Small intestine (tissue), 7 donors: Measurements from ENCODE around the gene SLC19A3. TPM values are rescaled to one million over a fixed set of nuclear protein-coding genes. Genes with fewer than 3 reads are reported as not detected.
"Not testable (repeated sequence)": the region's sequence is repeated elsewhere in the genome, so short reads cannot be mapped to it uniquely, and the experiment has no call there.

Experiments
- DNase-seq, 2 donors: peaks; one replicate each; pipeline versions ENCODE4 v3.0.0 to v3.0.0-alpha.2; 2013
- FAIRE-seq: peaks from 2 replicates; lab custom pipeline; 2012; peaks lifted over from hg19 to GRCh38; lab: Jason Lieb, UNC
- H3K27ac ChIP-seq, 3 donors: one replicate each; pipeline ENCODE4 v1.5.1; 2013; ENCODE audit warnings: low read length in 2 of 3, mild to moderate bottlenecking in 2 of 3, control low read depth in 1 of 3, inconsistent platforms in 1 of 3, low read depth in 1 of 3, moderate library complexity in 1 of 3
- H3K27me3 ChIP-seq, 3 donors: one replicate each; pipeline ENCODE4 v1.6.1; 2013; ENCODE audit warnings: low read length in 3 of 3, inconsistent platforms in 1 of 3; ENCODE audit not compliant: control insufficient read depth in 3 of 3, insufficient read depth in 3 of 3
- H3K36me3 ChIP-seq, 3 donors: one replicate each; pipeline ENCODE4 v1.6.1; 2013; ENCODE audit warnings: low read length in 3 of 3, inconsistent platforms in 1 of 3, low read depth in 1 of 3, mild to moderate bottlenecking in 1 of 3, moderate library complexity in 1 of 3; ENCODE audit not compliant: control insufficient read depth in 3 of 3, insufficient read depth in 2 of 3
- H3K4me1 ChIP-seq, 3 donors: one replicate each; pipeline ENCODE4 v1.6.1; 2013; ENCODE audit warnings: low read length in 2 of 3, inconsistent platforms in 1 of 3, low read depth in 1 of 3, mild to moderate bottlenecking in 1 of 3, moderate library complexity in 1 of 3; ENCODE audit not compliant: control insufficient read depth in 3 of 3, insufficient read depth in 2 of 3
- H3K4me3 ChIP-seq, 3 donors: one replicate each; pipeline ENCODE4 v1.5.1; 2013; ENCODE audit warnings: low read length in 3 of 3, control low read depth in 1 of 3, inconsistent platforms in 1 of 3, low read depth in 1 of 3, mild to moderate bottlenecking in 1 of 3, moderate library complexity in 1 of 3
- H3K9me3 ChIP-seq, 2 donors: one replicate each; pipeline ENCODE4 v1.6.1; 2013; ENCODE audit warnings: low read depth in 1 of 2, low read length in 1 of 2; ENCODE audit not compliant: control insufficient read depth in 2 of 2, insufficient read depth in 1 of 2
- WGBS, 3 donors: extraction: QIAGEN DNeasy Blood & Tissue Kit; methylation state at CpG; one replicate each; pipeline ENCODE4 v1.1.7; 2013; 5-methylcytosine and 5-hydroxymethylcytosine counted together
- polyA plus RNA-seq, 4 donors: library from polyadenylated mRNA; stranded (reverse) in 3 of 4; unstranded in 1 of 4; fragments of 200-250 nt in 3 of 4; fragments of 120-200 nt in 1 of 4; gene quantifications; one replicate each; pipeline versions ENCODE4 v1.2.1 to v1.2.3, GENCODE V29; 2013
- donor health status: healthy with polysubstance abuse.
- donor health status: control.
- donor health status: control.
- donor health status: Bipolar disorder and iron deficiency.
- donor health status: healthy.

SLC19A3 gene
- polyA plus RNA-seq, 4 donors, result 4.0 to 81.5 (median 7.7) TPM

DNA sequence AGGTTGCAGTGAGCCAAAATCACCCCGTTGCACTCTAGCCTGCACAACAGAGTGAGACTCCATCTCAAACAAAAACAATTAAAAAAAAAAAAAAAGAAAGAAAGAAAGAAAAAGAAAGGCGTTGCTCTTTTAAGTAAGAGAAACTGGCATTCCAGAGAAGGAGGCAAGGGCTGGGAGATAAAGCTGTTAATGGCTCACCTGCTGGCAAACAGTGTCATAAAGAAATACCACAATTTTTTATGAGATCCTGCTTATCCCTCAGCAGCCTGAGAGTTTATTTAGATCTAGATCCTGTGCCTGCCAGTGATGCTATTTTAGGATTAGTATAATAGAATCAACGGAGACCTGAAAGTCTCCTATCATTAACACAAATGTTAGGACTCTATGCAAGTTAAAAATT is 16.3 kb downstream of the SLC19A3 start:
- 6 to 59% (median 36%) methylated on average over 3 of the region's 3 CpGs for WGBS, 3 donors
- Histone ChIP-seq H3K4me3 (no peak overlapping the region), H3K27ac (peak overlapping the region in 1 of 3 donors; percentile 40), H3K27me3 (no peaks in the 10 kb centered on the region), H3K36me3 (peaks cover 0 to 69% (median 7%) of the 10 kb centered on the region in 3 donors), H3K9me3 (no peaks in the 10 kb centered on the region), H3K4me1 (peaks cover 4 to 35% (median 11%) of the 10 kb centered on the region in 3 donors)
- peak; percentile 44 to 70 for DNase-seq
- no peak for FAIRE-seq

DNA sequence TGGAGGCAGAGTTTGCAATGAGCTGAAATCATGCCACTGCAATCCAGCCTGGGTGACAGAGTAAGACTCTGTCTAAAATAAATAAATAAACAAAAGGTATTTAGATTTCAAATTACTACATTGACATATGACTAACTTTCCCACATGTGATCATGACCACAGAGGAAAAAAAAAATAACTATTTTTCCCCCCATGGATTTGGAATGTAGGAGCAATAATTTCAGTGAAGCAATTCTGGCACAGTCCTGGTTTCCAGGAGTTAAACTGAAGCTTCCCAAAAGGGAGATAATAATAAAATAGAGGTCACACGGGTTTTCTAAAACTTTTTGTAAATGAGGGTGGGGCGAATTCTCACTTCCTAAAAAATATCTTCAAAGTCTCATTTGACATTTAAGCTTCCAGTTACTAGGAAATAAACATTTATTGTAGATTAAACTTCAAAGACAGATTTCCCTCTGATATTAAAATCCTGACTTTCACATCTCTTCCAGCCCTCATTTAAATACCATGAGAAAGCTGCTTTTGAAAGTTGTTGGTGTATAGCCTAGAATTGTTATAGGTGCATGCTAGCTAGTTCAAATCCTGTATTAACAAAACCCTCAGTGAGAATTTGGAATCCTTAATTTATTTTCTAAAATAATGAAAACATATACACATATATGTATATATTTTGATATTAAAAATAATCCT is 20.7 kb downstream of the SLC19A3 start:
- DNase-seq (no peak), FAIRE-seq (no peak)
- Histone ChIP-seq H3K27ac (no peak overlapping the region), H3K27me3 (no peaks in the 10 kb centered on the region), H3K4me3 (no peak overlapping the region), H3K9me3 (no peaks in the 10 kb centered on the region), H3K4me1 (peaks cover 0 to 12% (median 4%) of the 10 kb centered on the region in 3 donors), H3K36me3 (peaks cover 0 to 55% (median 11%) of the 10 kb centered on the region in 3 donors)
- WGBS, 3 donors, result 43 to 64% (median 56%) methylated on average over 2 of the region's 2 CpGs

DNA sequence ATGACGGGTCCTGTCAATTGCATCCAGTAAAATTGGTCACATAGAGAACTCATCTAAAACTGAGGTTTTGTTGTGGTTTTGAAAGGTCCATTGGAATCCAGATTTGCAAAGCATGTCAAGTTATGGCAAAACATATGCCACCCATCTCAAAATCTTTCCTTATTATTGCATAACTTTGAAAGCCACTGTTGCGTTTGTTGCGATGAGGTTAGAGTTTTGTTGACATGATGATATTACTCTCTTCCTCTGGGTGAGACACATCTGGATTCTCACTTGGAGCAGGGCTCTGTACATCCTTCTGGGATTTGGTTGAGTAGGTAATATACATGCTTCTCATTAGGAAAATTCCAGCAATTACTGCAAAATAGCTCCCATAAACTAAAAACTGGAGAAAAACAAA is 30.6 kb downstream of the SLC19A3 start:
- WGBS, 3 donors, result 78 to 96% (median 92%) methylated on average over 3 of the region's 3 CpGs
- no peaks in the 10 kb centered on the region for H3K4me1 ChIP-seq
- H3K27ac ChIP-seq, result no peak overlapping the region
- no peaks in the 10 kb centered on the region for H3K27me3 ChIP-seq
- no peak for FAIRE-seq
- no peak for DNase-seq
- H3K4me3 ChIP-seq, result no peak overlapping the region
- H3K9me3 ChIP-seq, result no peaks in the 10 kb centered on the region
- peaks cover 0 to 24% (median 6%) of the 10 kb centered on the region in 3 donors for H3K36me3 ChIP-seq

DNA sequence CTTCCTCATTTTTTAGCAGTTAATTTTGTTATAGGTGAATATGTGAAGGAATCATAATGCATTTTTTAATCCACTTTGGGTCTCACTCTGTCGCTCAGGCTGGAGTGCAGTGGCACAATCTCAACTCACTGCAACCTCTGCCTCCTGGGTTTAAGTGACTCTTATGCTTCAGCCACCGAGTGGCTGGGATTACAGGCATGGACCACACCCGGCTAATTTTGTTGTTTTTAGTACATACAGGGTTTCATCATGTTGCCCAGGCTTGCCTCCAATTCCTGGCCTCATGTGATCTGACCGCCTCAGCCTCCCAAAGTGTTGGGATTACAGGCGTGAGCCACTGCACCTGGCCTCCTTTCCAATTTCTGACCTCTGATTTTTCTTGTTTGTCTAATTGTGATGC is 33.6 kb downstream of the SLC19A3 start:
- WGBS, 3 donors, result 70 to 77% (median 72%) methylated on average over 5 of the region's 5 CpGs
- peaks cover 0 to 20% (median 6%) of the 10 kb centered on the region in 3 donors for H3K36me3 ChIP-seq
- H3K4me1 ChIP-seq, result no peaks in the 10 kb centered on the region
- FAIRE-seq, result no peak
- H3K4me3 ChIP-seq, result no peak overlapping the region
- no peaks in the 10 kb centered on the region for H3K9me3 ChIP-seq
- no peak for DNase-seq
- H3K27me3 ChIP-seq, result no peaks in the 10 kb centered on the region
- H3K27ac ChIP-seq, result no peak overlapping the region

DNA sequence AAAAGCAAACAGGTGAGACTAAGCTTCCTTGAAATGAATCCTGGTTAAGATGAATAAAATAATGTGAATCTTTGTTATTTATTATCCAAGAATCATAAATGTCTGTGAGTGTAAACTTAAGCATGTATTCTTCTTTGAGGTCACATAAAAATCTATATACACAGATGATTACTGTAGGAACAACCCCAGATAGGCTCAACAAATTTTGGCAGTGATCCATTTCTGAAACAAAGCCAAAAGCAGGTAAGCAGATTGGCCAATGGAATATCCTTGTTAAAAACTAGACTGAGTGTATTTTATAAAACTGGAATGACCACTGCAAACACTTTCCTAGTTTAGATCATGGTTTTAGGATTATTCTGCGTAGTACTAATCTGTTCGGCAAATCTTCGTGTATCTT is 39.9 kb downstream of the SLC19A3 start:
- WGBS, 3 donors, result 70 to 89% (median 78%) methylated on average over 3 of the region's 3 CpGs
- no peaks in the 10 kb centered on the region for H3K9me3 ChIP-seq
- peaks cover 0 to 2% (median 0%) of the 10 kb centered on the region in 3 donors for H3K4me1 ChIP-seq
- no peaks in the 10 kb centered on the region for H3K27me3 ChIP-seq
- no peaks in the 10 kb centered on the region for H3K36me3 ChIP-seq
- FAIRE-seq, result no peak
- no peak overlapping the region for H3K4me3 ChIP-seq
- DNase-seq, result no peak
- H3K27ac ChIP-seq, result no peak overlapping the region

DNA sequence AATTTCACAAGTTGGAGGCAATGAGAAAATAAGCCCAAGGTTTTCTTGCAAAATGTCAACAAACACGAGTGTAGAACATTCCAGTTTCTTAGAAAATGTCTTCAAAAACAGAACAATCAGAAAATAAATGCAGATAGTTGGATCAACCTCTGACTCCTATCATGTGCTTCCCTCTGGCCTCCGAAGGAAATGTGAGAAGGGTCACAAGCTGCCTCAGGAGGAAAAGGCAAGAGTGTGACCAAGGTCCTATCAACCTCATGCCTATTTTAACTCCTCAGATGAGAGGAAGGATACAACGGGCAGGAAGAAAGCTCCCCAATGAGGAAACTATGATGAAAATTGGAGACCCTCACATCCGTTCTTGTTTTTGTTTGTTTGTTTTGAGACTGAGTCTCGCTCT is 43.3 kb downstream of the SLC19A3 start:
- Histone ChIP-seq H3K27me3 (no peaks in the 10 kb centered on the region), H3K27ac (no peak overlapping the region), H3K36me3 (no peaks in the 10 kb centered on the region), H3K4me1 (peaks cover 0 to 14% (median 0%) of the 10 kb centered on the region in 3 donors), H3K9me3 (no peaks in the 10 kb centered on the region), H3K4me3 (no peak overlapping the region)
- FAIRE-seq (no peak), DNase-seq (peak in 1 of 2 donors; percentile 36)
- WGBS, 3 donors, result 79 to 93% (median 82%) methylated on average over 5 of the region's 5 CpGs

DNA sequence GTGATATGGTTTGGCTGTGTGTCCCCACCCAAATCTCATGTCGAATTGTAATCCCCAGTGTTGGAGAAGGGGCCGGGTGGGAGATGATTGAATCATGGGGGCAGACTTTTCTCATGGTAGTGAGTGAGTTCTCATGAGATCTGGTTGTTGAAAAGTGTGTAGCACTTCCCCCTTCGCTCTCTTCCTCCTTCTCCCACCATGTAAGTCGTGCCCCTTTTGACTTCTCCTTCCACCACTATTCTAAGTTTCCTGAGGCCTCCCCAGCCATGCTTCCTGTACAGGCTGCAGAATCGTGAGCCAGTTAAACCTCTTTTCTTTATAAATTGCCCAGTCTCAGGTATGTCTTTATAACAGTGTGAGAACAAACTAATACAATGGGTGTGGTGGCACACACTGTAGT is 44.2 kb downstream of the SLC19A3 start:
- not testable (repeated sequence) for H3K36me3 ChIP-seq, FAIRE-seq, H3K27me3 ChIP-seq, DNase-seq, H3K4me3 ChIP-seq, H3K9me3 ChIP-seq, H3K27ac ChIP-seq
- WGBS, 3 donors, result 71 to 85% (median 77%) methylated on average over 5 of the region's 5 CpGs
- H3K4me1 ChIP-seq, result peaks cover 0 to 14% (median 0%) of the 10 kb centered on the region in 3 donors

DNA sequence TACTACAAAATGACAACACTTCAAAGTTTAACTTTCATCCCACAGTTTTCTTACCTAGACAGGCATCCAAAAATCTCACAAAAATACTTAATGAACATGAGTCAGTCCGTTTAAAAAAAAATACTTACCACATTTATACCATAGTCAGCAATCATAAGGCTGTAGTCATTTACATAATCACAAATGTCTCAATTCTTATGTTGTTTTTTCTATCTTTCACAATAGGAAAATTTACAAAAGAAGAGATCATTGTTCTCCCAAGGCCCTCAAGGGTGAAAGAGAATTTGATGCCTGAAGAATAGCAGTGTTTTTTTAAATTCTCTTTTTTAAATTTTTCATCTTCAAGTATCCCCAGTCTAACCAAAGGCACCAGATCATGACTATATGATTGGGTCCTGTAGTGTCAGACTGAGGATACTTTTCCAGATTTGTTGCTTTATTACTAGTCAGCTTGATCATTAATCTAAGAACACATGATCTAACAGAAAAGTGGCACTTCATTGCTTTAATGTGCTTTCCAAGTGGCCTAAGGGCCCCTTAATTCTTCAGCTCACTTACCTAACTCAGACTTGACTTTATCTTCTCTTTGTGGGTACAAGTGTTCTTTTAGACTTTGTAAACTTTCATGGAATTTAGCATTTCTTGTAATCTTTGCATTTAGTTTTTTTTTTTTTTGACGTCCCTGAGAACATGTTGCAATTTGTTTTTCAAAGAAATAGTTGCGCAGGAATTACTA is 46.5 kb downstream of the SLC19A3 start:
- peaks cover 0 to 14% (median 0%) of the 10 kb centered on the region in 3 donors for H3K4me1 ChIP-seq
- WGBS, 3 donors, result 62 to 70% (median 68%) methylated on average over 3 of the region's 3 CpGs
- DNase-seq (peak in 1 of 2 donors; percentile 35), FAIRE-seq (no peak)
- no peak overlapping the region for H3K4me3 ChIP-seq
- H3K27ac ChIP-seq, result peak overlapping the region in 1 of 3 donors; percentile 32
- H3K36me3 ChIP-seq, result no peaks in the 10 kb centered on the region
- no peaks in the 10 kb centered on the region for H3K27me3 ChIP-seq
- H3K9me3 ChIP-seq, result no peaks in the 10 kb centered on the region
